Ovary (tissue), 3 donors: ENCODE measurements around the gene IL33.

ENCODE experiments used
- EP300 ChIP-seq: sonication (generic); formaldehyde crosslinking; IDR thresholded peaks from one replicate; pipeline ENCODE4 v1.6.1; 2017; ENCODE audit warnings: antibody characterized with exemption
- POLR2A ChIP-seq: fragments of 450-650 bp; IDR thresholded peaks from one replicate; pipeline ENCODE4 v1.6.1; 2017; ENCODE audit warnings: antibody characterized with exemption, mild to moderate bottlenecking, moderate library complexity
- TF ChIP-seq, protein P1 (sequence below), 3 donors: fragments of 450-650 bp in 2 of 3; fragments of 200-600 bp in 1 of 3; IDR thresholded peaks; one replicate each; pipeline versions ENCODE4 v1.5.1 to v1.8.0; 2016 to 2022; ENCODE audit warnings: antibody characterized with exemption in 3 of 3, mild to moderate bottlenecking in 1 of 3
- donor health status: DM: no; HTN: no; CAD: no.

DNA sequence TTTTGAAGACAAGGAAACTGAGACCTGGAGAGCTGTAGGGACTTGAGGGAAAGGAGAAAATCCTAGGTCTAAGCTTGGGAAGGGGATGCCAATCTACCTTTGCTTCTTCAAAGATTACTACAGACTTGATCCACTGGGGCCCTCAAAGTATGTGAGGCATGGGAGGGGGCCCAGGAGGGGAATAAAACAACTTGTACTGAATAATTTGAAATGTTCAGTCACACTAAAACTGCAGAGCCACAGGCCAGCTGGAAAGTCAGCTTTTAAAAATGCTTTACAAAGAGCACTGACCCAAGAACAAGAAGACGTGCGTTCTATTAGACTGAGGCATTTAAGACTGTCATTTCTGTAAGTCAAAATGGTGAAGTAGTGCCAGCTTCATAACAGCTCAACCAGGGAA, 13.6 kb downstream of the IL33 start:
- TF ChIP-seq POLR2A (no peak), EP300 (no peak)
- TF ChIP-seq, protein P1, sequence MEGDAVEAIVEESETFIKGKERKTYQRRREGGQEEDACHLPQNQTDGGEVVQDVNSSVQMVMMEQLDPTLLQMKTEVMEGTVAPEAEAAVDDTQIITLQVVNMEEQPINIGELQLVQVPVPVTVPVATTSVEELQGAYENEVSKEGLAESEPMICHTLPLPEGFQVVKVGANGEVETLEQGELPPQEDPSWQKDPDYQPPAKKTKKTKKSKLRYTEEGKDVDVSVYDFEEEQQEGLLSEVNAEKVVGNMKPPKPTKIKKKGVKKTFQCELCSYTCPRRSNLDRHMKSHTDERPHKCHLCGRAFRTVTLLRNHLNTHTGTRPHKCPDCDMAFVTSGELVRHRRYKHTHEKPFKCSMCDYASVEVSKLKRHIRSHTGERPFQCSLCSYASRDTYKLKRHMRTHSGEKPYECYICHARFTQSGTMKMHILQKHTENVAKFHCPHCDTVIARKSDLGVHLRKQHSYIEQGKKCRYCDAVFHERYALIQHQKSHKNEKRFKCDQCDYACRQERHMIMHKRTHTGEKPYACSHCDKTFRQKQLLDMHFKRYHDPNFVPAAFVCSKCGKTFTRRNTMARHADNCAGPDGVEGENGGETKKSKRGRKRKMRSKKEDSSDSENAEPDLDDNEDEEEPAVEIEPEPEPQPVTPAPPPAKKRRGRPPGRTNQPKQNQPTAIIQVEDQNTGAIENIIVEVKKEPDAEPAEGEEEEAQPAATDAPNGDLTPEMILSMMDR (IDR thresholded peaks at IDR 0.05) = no peak
